MM.1S (cell line): Measurements from ENCODE around the gene JPT2.

Experiments
- CTCF ChIP-seq: fragments of 300-600 bp; sonication (generic); IDR thresholded peaks from 2 replicates; pipeline ENCODE4 v1.5.1; 2016; ENCODE audit warnings: antibody characterized with exemption, low read length, mixed read lengths
- EZH2 ChIP-seq: fragments of 300-600 bp; sonication (generic); optimal IDR thresholded peaks from 2 replicates; pipeline ENCODE3; 2017; ENCODE audit warnings: low read depth, mild to moderate bottlenecking, antibody characterized with exemption, low read length, mixed read lengths
- EZH2phosphoT487 ChIP-seq: fragments of 300-600 bp; sonication (generic); IDR thresholded peaks from 2 replicates; pipeline ENCODE4 v1.6.1; 2018; ENCODE audit warnings: antibody characterized with exemption, low read length

- no peak for TF ChIP-seq CTCF
- TF ChIP-seq EZH2 = no peak
- no peak for TF ChIP-seq EZH2phosphoT487
These were observed 43.3 kb downstream of the JPT2 start for GRCh38 chr16:1721372-1721771.
